Glutamatergic neuron (in vitro differentiated cells): ENCODE results near the gene SYT6. TPM values are rescaled to one million over a fixed set of nuclear protein-coding genes. Genes with fewer than 3 reads are reported as not detected.

Experiments
- DNase-seq: peaks from one replicate; pipeline ENCODE4 v3.0.0; 2022
- H3K27ac Mint-ChIP-seq: one replicate; pipeline ENCODE4 v1.8.0; 2020; ENCODE audit warnings: mild to moderate bottlenecking, mixed read lengths, inconsistent platforms; ENCODE audit not compliant: unreplicated experiment
- H3K27me3 Mint-ChIP-seq: one replicate; pipeline ENCODE4 v1.8.0; 2020; ENCODE audit warnings: mild to moderate bottlenecking, moderate library complexity, mixed read lengths, inconsistent platforms; ENCODE audit not compliant: unreplicated experiment
- H3K36me3 Mint-ChIP-seq: one replicate; pipeline ENCODE4 v1.8.0; 2020; ENCODE audit warnings: mild to moderate bottlenecking, mixed read lengths, inconsistent platforms; ENCODE audit not compliant: unreplicated experiment
- H3K4me1 Mint-ChIP-seq: one replicate; pipeline ENCODE4 v1.8.0; 2020; ENCODE audit warnings: mild to moderate bottlenecking, low read depth, mixed read lengths, inconsistent platforms; ENCODE audit not compliant: unreplicated experiment
- H3K4me3 Mint-ChIP-seq: one replicate; pipeline ENCODE4 v1.8.0; 2020; ENCODE audit warnings: mild to moderate bottlenecking, mixed read lengths, inconsistent platforms; ENCODE audit not compliant: unreplicated experiment
- H3K9me3 Mint-ChIP-seq: one replicate; pipeline ENCODE4 v1.8.0; 2020; ENCODE audit warnings: mild to moderate bottlenecking, moderate library complexity, mixed read lengths, inconsistent platforms; ENCODE audit not compliant: unreplicated experiment
- CTCF ChIP-seq: fragments of 200-600 bp; sonication (generic); IDR thresholded peaks from one replicate; pipeline ENCODE4 v1.5.0; 2021; ENCODE audit not compliant: partially characterized antibody, unreplicated experiment
- total RNA-seq: library from RNA; stranded (reverse); fragmentation: NEBNext Ultra II Directional; extraction: Animal tissue kit (Norgen Biotek cat#: 25700); gene quantifications from one replicate; pipeline ENCODE4 v1.2.1, GENCODE V29; 2021; ENCODE audit not compliant: unreplicated experiment

The SYT6 gene
- total RNA-seq, 1 donor from 2014 or later, result 11.1 TPM

DNA sequence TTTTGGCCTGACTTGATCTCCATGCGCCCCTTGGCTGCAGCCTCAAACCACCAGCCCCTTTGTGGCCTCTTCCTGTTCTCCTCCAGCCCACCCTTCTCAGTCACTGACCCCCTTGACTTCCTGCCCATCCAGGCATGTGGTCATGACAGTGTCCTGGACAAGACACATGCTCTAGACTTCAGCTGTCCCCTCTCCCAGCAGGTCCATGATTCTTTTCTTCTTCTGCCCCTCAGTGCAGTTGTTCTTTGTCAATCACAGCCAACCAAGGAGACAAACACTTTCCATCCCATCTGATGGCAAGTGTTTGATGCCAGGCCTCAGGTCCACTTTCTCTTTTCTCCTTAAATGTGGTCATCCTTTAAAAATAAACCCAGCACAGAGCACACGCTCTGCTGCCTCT is 49.7 kb downstream of the SYT6 start:
- TF ChIP-seq CTCF, result no peak
- Mint-ChIP-seq H3K36me3 (no peaks in the 10 kb centered on the region), H3K4me3 (no peak overlapping the region), H3K27me3 (peaks cover 3% of the 10 kb centered on the region), H3K27ac (no peak overlapping the region), H3K9me3 (peaks cover 4% of the 10 kb centered on the region), H3K4me1 (no peaks in the 10 kb centered on the region)
- no peak for DNase-seq

- H3K36me3 Mint-ChIP-seq, result peaks cover 5% of the 10 kb centered on the region
- no peaks in the 10 kb centered on the region for H3K4me1 Mint-ChIP-seq
- H3K27ac Mint-ChIP-seq, result no peak overlapping the region
- no peak overlapping the region for H3K4me3 Mint-ChIP-seq
- H3K9me3 Mint-ChIP-seq, result peaks cover 2% of the 10 kb centered on the region
- H3K27me3 Mint-ChIP-seq, result peaks cover 6% of the 10 kb centered on the region
- no peak for DNase-seq
- no peak for TF ChIP-seq CTCF
Observed at GRCh38 chr1:114102136-114102535, 51.5 kb downstream of the SYT6 start.

GRCh38 chr1:114100148-114100547 is 53.5 kb downstream of the SYT6 start:
- peaks cover 2% of the 10 kb centered on the region for H3K4me1 Mint-ChIP-seq
- H3K9me3 Mint-ChIP-seq, result peaks cover 5% of the 10 kb centered on the region
- H3K36me3 Mint-ChIP-seq, result peaks cover 5% of the 10 kb centered on the region
- TF ChIP-seq CTCF, result no peak
- no peak overlapping the region for H3K4me3 Mint-ChIP-seq
- DNase-seq, result no peak
- H3K27ac Mint-ChIP-seq, result no peak overlapping the region
- peaks cover 8% of the 10 kb centered on the region for H3K27me3 Mint-ChIP-seq

DNA sequence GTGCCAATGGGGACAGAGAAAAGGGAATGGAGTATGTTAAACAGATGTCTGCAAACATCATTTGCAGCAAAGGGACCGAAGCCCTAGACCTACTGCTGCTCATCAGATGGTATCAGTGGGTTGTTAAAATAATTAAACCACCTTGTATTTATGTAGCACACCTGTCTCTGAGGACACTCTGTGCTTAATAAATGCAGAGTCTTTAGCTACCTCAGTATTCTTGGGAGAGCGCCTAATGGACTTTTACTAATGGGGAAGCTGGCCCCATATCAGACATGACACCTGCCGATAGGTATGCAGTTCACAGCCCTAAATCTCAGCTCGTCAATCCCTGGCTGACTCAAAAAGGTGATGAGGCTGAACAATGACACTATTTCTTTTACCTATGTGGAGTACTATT is 54.4 kb downstream of the SYT6 start:
- Mint-ChIP-seq H3K27ac (no peak overlapping the region), H3K27me3 (peaks cover 9% of the 10 kb centered on the region), H3K4me1 (peaks cover 6% of the 10 kb centered on the region), H3K9me3 (peaks cover 6% of the 10 kb centered on the region), H3K4me3 (no peak overlapping the region), H3K36me3 (peaks cover 5% of the 10 kb centered on the region)
- no peak for DNase-seq
- no peak for TF ChIP-seq CTCF

- Mint-ChIP-seq H3K9me3 (peaks cover 4% of the 10 kb centered on the region), H3K27ac (no peak overlapping the region), H3K4me3 (no peak overlapping the region), H3K36me3 (peaks cover 5% of the 10 kb centered on the region), H3K27me3 (peaks cover 6% of the 10 kb centered on the region), H3K4me1 (peaks cover 6% of the 10 kb centered on the region)
- no peak for TF ChIP-seq CTCF
- no peak for DNase-seq
Observed at GRCh38 chr1:114097109-114097508, 56.6 kb downstream of the SYT6 start.
